H1 (cell line): Measurements from ENCODE around the gene SLC6A8. TPM values are rescaled to one million over a fixed set of nuclear protein-coding genes. Genes with fewer than 3 reads are reported as not detected.

Experiments
- BRCA1 ChIP-seq: IDR thresholded peaks from 2 replicates; pipeline ENCODE4 v1.6.1; 2012; ENCODE audit warnings: low read depth, low read length, improper control_type of control experiment
- CEBPB ChIP-seq: IDR thresholded peaks from 2 replicates; pipeline ENCODE4 v1.6.1; 2012; ENCODE audit warnings: low read depth, low read length
- CHD2 ChIP-seq: IDR thresholded peaks from 2 replicates; pipeline ENCODE4 v1.6.1; 2012; ENCODE audit warnings: low read length, improper control_type of control experiment
- KDM4A ChIP-seq: IDR thresholded peaks from one replicate; pipeline ENCODE4 v1.7.1; 2012; ENCODE audit warnings: low read depth, mild to moderate bottlenecking, moderate library complexity, low read length, inconsistent platforms; ENCODE audit not compliant: severe bottlenecking
- NRF1 ChIP-seq: IDR thresholded peaks from 2 replicates; pipeline ENCODE4 v1.6.1; 2011; ENCODE audit warnings: mild to moderate bottlenecking, low read depth, low read length, improper control_type of control experiment
- TCF12 ChIP-seq: IDR thresholded peaks from 2 replicates; pipeline ENCODE4 v1.6.1; 2011; ENCODE audit warnings: low read depth, mild to moderate bottlenecking, low read length
- polyA plus RNA-seq, 7 experiments: library from polyadenylated mRNA; depleted of rRNA in 3 of 7; stranded (reverse) in 5 of 7; unstranded in 2 of 7; fragments of >200 nt in 5 of 7; fragments of 200-250 nt in 2 of 7; gene quantifications; 1 replicate in 5 of 7; 2 replicates in 1 of 7; 4 replicates in 1 of 7; pipeline versions ENCODE4 v1.2.1 to v1.2.3, GENCODE V29; 2011 to 2013; ENCODE audit warnings: missing spikeins in 2 of 7, mixed read lengths in 2 of 7
- total RNA-seq: library from RNA; stranded (reverse); fragmentation: NEBNext Ultra II Directional; extraction: Animal tissue kit (Norgen Biotek cat#: 25700); gene quantifications from 2 replicates; pipeline ENCODE4 v1.2.1, GENCODE V29; 2021

SLC6A8 gene
- total and polyA plus RNA-seq, 2 of the 8 experiments (the other 6 are each of a cell fraction or from before 2014, with no cell fraction given): 87.7 to 94.7 TPM

DNA sequence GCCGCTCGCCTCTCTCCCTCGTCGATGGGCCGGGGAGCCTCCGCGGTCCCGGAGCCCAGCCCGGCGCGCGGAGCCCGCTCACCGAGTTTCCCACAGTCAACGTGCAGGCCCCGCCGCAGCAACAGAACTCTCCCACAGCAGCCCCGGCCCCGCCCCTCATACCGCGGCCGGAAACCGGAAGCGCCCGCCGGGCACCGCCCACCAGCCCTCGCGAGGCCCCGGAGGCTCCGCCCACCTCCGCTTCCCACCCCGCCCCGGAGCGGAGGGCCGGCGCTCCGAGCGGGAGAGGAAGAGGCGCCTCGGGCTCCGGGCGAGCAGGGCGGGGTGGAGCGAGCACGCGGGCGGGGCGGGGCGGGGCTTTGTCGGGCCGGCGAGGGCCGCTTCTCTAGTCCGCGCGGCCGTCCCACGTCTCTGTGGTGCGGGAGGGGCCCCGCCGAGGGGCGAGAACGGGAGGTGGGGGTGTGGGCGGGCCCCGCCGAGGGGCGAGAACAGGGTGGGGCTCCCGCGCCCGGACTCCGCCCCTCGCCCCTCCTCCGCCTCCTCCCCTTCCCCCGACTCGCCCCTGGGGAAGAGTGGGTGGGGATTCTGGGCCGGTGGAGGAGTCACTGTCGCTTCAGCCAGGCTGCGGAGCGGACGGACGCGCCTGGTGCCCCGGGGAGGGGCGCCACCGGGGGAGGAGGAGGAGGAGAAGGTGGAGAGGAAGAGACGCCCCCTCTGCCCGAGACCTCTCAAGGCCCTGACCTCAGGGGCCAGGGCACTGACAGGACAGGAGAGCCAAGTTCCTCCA, 36.7 kb downstream of the SLC6A8 start, which contains the start of the genes ABCD1 and BCAP31 (continued):
- TF ChIP-seq CEBPB (no peak), CHD2 (peak; percentile 68), TCF12 (no peak), KDM4A (no peak), NRF1 (no peak), BRCA1 (no peak)
